WTC11 (cell line): ENCODE results near the gene R3HCC1L.

Experiments used
- ESRRA ChIP-seq: sonication (generic); formaldehyde crosslinking; IDR thresholded peaks from 2 replicates; pipeline ENCODE4 v1.8.1; 2022; ENCODE audit warnings: mild to moderate bottlenecking, missing genetic modification reagents, borderline replicate concordance
- NFE2L1 ChIP-seq: sonication (generic); formaldehyde crosslinking; IDR thresholded peaks from 2 replicates; pipeline ENCODE4 v1.8.1; 2023; ENCODE audit warnings: missing genetic modification reagents
- NR2C2 ChIP-seq: sonication (generic); formaldehyde crosslinking; IDR thresholded peaks from 2 replicates; pipeline ENCODE4 v1.8.0; 2022; ENCODE audit warnings: mild to moderate bottlenecking, missing genetic modification reagents
- ZNF138 ChIP-seq: sonication (generic); formaldehyde crosslinking; conservative IDR thresholded peaks from 2 replicates; pipeline ENCODE4 v1.8.1; 2022; ENCODE audit warnings: mild to moderate bottlenecking, moderate library complexity, missing genetic modification reagents
- ZNF416 ChIP-seq: fragments of 250-450 bp; sonication (Bioruptor Pico); IDR thresholded peaks from 2 replicates; pipeline ENCODE4 v1.9.0; 2021; ENCODE audit warnings: mild to moderate bottlenecking, inconsistent platforms
- TF ChIP-seq, protein P1 (sequence below): fragments of 200-600 bp; IDR thresholded peaks from 2 replicates; pipeline ENCODE4 v1.8.0; 2022; ENCODE audit warnings: antibody characterized with exemption
- TF ChIP-seq, protein P2 (sequence below): sonication (generic); formaldehyde crosslinking; IDR thresholded peaks from 2 replicates; pipeline ENCODE4 v1.8.0; 2022; ENCODE audit warnings: mild to moderate bottlenecking, missing genetic modification reagents
- TF ChIP-seq, protein P3 (sequence below): fragments of 250-450 bp; sonication (Bioruptor Pico); IDR thresholded peaks from 2 replicates; pipeline ENCODE4 v2.1.2; 2022; ENCODE audit warnings: mild to moderate bottlenecking, moderate library complexity
- TF ChIP-seq, protein P4 (sequence below): sonication (generic); formaldehyde crosslinking; IDR thresholded peaks from 2 replicates; pipeline ENCODE4 v1.8.0; 2023; ENCODE audit warnings: mild to moderate bottlenecking, missing genetic modification reagents
- TF ChIP-seq, protein P5 (sequence below): fragments of 250-450 bp; sonication (Bioruptor Pico); IDR thresholded peaks from 2 replicates; pipeline ENCODE4 v1.9.0; 2021; ENCODE audit warnings: mild to moderate bottlenecking, borderline replicate concordance
- TF ChIP-seq, protein P6 (sequence below): sonication (generic); formaldehyde crosslinking; IDR thresholded peaks from 2 replicates; pipeline ENCODE4 v1.8.1; 2023; ENCODE audit warnings: mild to moderate bottlenecking, moderate library complexity, missing genetic modification reagents

DNA sequence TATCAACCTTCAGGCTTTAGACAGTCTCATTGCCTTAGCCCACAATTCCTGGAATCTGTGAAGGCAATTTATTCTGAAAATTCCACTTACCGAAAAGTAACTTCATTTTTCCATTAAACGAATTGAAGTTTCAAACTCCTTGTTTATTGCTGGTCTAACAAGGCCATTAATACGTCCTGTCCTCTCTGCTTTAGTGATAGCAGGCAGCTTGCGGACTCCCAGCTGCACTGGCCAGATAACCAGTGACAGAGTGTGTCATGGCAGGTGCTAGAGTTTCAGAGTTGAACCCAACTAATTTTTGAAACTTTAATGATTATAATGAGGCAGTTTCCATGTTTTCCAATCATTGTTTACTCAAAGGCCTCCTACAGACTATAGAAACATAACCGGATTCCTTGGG is 102.4 kb downstream of the R3HCC1L start:
- TF ChIP-seq, protein P1, sequence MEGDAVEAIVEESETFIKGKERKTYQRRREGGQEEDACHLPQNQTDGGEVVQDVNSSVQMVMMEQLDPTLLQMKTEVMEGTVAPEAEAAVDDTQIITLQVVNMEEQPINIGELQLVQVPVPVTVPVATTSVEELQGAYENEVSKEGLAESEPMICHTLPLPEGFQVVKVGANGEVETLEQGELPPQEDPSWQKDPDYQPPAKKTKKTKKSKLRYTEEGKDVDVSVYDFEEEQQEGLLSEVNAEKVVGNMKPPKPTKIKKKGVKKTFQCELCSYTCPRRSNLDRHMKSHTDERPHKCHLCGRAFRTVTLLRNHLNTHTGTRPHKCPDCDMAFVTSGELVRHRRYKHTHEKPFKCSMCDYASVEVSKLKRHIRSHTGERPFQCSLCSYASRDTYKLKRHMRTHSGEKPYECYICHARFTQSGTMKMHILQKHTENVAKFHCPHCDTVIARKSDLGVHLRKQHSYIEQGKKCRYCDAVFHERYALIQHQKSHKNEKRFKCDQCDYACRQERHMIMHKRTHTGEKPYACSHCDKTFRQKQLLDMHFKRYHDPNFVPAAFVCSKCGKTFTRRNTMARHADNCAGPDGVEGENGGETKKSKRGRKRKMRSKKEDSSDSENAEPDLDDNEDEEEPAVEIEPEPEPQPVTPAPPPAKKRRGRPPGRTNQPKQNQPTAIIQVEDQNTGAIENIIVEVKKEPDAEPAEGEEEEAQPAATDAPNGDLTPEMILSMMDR = no peak
- TF ChIP-seq, protein P2, sequence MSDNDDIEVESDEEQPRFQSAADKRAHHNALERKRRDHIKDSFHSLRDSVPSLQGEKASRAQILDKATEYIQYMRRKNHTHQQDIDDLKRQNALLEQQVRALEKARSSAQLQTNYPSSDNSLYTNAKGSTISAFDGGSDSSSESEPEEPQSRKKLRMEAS = no peak
- TF ChIP-seq, protein P3, sequence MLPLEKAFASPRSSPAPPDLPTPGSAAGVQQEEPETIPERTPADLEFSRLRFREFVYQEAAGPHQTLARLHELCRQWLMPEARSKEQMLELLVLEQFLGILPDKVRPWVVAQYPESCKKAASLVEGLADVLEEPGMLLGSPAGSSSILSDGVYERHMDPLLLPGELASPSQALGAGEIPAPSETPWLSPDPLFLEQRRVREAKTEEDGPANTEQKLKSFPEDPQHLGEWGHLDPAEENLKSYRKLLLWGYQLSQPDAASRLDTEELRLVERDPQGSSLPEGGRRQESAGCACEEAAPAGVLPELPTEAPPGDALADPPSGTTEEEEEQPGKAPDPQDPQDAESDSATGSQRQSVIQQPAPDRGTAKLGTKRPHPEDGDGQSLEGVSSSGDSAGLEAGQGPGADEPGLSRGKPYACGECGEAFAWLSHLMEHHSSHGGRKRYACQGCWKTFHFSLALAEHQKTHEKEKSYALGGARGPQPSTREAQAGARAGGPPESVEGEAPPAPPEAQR = no peak
- TF ChIP-seq ZNF416 (CRISPR knock-in tag) = no peak
- TF ChIP-seq, protein P4, sequence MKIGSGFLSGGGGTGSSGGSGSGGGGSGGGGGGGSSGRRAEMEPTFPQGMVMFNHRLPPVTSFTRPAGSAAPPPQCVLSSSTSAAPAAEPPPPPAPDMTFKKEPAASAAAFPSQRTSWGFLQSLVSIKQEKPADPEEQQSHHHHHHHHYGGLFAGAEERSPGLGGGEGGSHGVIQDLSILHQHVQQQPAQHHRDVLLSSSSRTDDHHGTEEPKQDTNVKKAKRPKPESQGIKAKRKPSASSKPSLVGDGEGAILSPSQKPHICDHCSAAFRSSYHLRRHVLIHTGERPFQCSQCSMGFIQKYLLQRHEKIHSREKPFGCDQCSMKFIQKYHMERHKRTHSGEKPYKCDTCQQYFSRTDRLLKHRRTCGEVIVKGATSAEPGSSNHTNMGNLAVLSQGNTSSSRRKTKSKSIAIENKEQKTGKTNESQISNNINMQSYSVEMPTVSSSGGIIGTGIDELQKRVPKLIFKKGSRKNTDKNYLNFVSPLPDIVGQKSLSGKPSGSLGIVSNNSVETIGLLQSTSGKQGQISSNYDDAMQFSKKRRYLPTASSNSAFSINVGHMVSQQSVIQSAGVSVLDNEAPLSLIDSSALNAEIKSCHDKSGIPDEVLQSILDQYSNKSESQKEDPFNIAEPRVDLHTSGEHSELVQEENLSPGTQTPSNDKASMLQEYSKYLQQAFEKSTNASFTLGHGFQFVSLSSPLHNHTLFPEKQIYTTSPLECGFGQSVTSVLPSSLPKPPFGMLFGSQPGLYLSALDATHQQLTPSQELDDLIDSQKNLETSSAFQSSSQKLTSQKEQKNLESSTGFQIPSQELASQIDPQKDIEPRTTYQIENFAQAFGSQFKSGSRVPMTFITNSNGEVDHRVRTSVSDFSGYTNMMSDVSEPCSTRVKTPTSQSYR (CRISPR knock-in tag) = no peak
- TF ChIP-seq, protein P5, sequence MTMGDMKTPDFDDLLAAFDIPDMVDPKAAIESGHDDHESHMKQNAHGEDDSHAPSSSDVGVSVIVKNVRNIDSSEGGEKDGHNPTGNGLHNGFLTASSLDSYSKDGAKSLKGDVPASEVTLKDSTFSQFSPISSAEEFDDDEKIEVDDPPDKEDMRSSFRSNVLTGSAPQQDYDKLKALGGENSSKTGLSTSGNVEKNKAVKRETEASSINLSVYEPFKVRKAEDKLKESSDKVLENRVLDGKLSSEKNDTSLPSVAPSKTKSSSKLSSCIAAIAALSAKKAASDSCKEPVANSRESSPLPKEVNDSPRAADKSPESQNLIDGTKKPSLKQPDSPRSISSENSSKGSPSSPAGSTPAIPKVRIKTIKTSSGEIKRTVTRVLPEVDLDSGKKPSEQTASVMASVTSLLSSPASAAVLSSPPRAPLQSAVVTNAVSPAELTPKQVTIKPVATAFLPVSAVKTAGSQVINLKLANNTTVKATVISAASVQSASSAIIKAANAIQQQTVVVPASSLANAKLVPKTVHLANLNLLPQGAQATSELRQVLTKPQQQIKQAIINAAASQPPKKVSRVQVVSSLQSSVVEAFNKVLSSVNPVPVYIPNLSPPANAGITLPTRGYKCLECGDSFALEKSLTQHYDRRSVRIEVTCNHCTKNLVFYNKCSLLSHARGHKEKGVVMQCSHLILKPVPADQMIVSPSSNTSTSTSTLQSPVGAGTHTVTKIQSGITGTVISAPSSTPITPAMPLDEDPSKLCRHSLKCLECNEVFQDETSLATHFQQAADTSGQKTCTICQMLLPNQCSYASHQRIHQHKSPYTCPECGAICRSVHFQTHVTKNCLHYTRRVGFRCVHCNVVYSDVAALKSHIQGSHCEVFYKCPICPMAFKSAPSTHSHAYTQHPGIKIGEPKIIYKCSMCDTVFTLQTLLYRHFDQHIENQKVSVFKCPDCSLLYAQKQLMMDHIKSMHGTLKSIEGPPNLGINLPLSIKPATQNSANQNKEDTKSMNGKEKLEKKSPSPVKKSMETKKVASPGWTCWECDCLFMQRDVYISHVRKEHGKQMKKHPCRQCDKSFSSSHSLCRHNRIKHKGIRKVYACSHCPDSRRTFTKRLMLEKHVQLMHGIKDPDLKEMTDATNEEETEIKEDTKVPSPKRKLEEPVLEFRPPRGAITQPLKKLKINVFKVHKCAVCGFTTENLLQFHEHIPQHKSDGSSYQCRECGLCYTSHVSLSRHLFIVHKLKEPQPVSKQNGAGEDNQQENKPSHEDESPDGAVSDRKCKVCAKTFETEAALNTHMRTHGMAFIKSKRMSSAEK (CRISPR knock-in tag) = no peak
- TF ChIP-seq NFE2L1 (CRISPR knock-in tag) = no peak
- no peak for TF ChIP-seq ESRRA (CRISPR knock-in tag)
- TF ChIP-seq, protein P6, sequence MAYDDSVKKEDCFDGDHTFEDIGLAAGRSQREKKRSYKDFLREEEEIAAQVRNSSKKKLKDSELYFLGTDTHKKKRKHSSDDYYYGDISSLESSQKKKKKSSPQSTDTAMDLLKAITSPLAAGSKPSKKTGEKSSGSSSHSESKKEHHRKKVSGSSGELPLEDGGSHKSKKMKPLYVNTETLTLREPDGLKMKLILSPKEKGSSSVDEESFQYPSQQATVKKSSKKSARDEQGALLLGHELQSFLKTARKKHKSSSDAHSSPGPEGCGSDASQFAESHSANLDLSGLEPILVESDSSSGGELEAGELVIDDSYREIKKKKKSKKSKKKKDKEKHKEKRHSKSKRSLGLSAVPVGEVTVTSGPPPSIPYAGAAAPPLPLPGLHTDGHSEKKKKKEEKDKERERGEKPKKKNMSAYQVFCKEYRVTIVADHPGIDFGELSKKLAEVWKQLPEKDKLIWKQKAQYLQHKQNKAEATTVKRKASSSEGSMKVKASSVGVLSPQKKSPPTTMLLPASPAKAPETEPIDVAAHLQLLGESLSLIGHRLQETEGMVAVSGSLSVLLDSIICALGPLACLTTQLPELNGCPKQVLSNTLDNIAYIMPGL (CRISPR knock-in tag) = no peak
- TF ChIP-seq ZNF138 (CRISPR knock-in tag) = no peak
- TF ChIP-seq NR2C2 (CRISPR knock-in tag) = no peak
